GM12872 (cell line): ENCODE data around the gene PNPLA2.

Experiments used
- CTCF ChIP-seq: IDR thresholded peaks from 3 replicates; pipeline ENCODE4 v1.5.1; 2011; ENCODE audit warnings: low read depth, mild to moderate bottlenecking, low read length, moderate library complexity; ENCODE audit not compliant: insufficient read depth

Gene PNPLA2

GRCh38 chr11:858053-858761 is 39.5 kb downstream of the PNPLA2 start:
- TF ChIP-seq CTCF, result no peak

- no peak for TF ChIP-seq CTCF
Observed at GRCh38 chr11:858762-859339, 40.1 kb downstream of the PNPLA2 start.

GRCh38 chr11:859394-860131 is 40.8 kb downstream of the PNPLA2 start:
- no peak for TF ChIP-seq CTCF

GRCh38 chr11:860234-861104 is 41.8 kb downstream of the PNPLA2 start:
- no peak for TF ChIP-seq CTCF

- no peak for TF ChIP-seq CTCF
Observed at GRCh38 chr11:861105-861479, 42.4 kb downstream of the PNPLA2 start.

GRCh38 chr11:862081-862661 is 43.5 kb downstream of the PNPLA2 start:
- TF ChIP-seq CTCF, result no peak
